ENCODE measurements around the gene B3GALT4.

The B3GALT4 gene

GRCh38 chr6:33317669-33318425 lies 40.9 kb downstream of the B3GALT4 start, which contains the start of gene ZBTB22 (continued):
- TF ChIP-seq ZBTB17 (tag by site-specific recombination; IDR thresholded peaks at IDR 0.05) (peak; percentile 93), KLF8 (tag by site-specific recombination; IDR thresholded peaks at IDR 0.05) (peak; percentile 98), ZBTB21 (tag by site-specific recombination; IDR thresholded peaks at IDR 0.05) (peak; percentile 69), ZXDB (tag by site-specific recombination; IDR thresholded peaks at IDR 0.05) (peak; percentile 71), ZNF600 (tag by site-specific recombination; IDR thresholded peaks at IDR 0.05) (0 out of 2 replicates have a peak, but pooled peaks have one; percentile 39), ZNF223 (tag by site-specific recombination; IDR thresholded peaks at IDR 0.05) (peak; percentile 64; the same call in 1 of the 2 replicates), ZNF48 (tag by site-specific recombination; IDR thresholded peaks at IDR 0.05) (no peak), ZNF335 (tag by site-specific recombination; conservative IDR thresholded peaks at IDR 0.05) (peak; percentile 97), ZBTB48 (tag by site-specific recombination; IDR thresholded peaks at IDR 0.05) (no peak), BCL11A (tag by site-specific recombination; IDR thresholded peaks at IDR 0.05; ENCODE audit: low read depth) (peak; percentile 27; the same call in 1 of the 2 replicates), PATZ1 (tag by site-specific recombination; IDR thresholded peaks at IDR 0.05) (peak; percentile 43; the same call in 1 of the 2 replicates), ZNF324 (tag by site-specific recombination; IDR thresholded peaks at IDR 0.05) (peak; percentile 56; the same call in 1 of the 2 replicates), GLIS1 (tag by site-specific recombination; IDR thresholded peaks at IDR 0.05) (peak; percentile 56), IKZF3 (tag by site-specific recombination; IDR thresholded peaks at IDR 0.05) (peak; percentile 67), MYNN (tag by site-specific recombination; IDR thresholded peaks at IDR 0.05; ENCODE audit: borderline replicate concordance) (no peak), ZSCAN16 (tag by site-specific recombination; IDR thresholded peaks at IDR 0.05) (no peak), KLF1 (tag by site-specific recombination; IDR thresholded peaks at IDR 0.05) (peak; percentile 76), ZBTB8A (tag by site-specific recombination; IDR thresholded peaks at IDR 0.05) (peak; percentile 98), YY1 (tag by site-specific recombination; IDR thresholded peaks at IDR 0.05) (peak; percentile 44; the same call in 1 of the 2 replicates), ZNF214 (tag by site-specific recombination; IDR thresholded peaks at IDR 0.05; ENCODE audit: borderline replicate concordance) (no peak), ZNF341 (tag by site-specific recombination; IDR thresholded peaks at IDR 0.05; ENCODE audit: low read depth) (peak; percentile 78), ZNF629 (tag by site-specific recombination; IDR thresholded peaks at IDR 0.05) (peak; percentile 80), KLF9 (tag by site-specific recombination; IDR thresholded peaks at IDR 0.05; ENCODE audit: low read depth) (peak; percentile 52), ZNF280D (tag by site-specific recombination; IDR thresholded peaks at IDR 0.05) (0 out of 2 replicates have a peak, but pooled peaks have one; percentile 58), KLF10 (tag by site-specific recombination; IDR thresholded peaks at IDR 0.05) (peak; percentile 78), ZNF664 (tag by site-specific recombination; IDR thresholded peaks at IDR 0.05) (0 out of 2 replicates have a peak, but pooled peaks have one; percentile 41), ZBTB20 (tag by site-specific recombination; IDR thresholded peaks at IDR 0.05) (peak; percentile 26; the same call in 1 of the 2 replicates), ELK4 (IDR thresholded peaks at IDR 0.05; ENCODE audit: borderline replicate concordance, low read depth, low read length) (no peak), INSM2 (tag by site-specific recombination; IDR thresholded peaks at IDR 0.05) (peak; percentile 27; the same call in 1 of the 2 replicates), SP2 (tag by site-specific recombination; IDR thresholded peaks at IDR 0.05) (peak; percentile 91)
- TF ChIP-seq, protein P1, sequence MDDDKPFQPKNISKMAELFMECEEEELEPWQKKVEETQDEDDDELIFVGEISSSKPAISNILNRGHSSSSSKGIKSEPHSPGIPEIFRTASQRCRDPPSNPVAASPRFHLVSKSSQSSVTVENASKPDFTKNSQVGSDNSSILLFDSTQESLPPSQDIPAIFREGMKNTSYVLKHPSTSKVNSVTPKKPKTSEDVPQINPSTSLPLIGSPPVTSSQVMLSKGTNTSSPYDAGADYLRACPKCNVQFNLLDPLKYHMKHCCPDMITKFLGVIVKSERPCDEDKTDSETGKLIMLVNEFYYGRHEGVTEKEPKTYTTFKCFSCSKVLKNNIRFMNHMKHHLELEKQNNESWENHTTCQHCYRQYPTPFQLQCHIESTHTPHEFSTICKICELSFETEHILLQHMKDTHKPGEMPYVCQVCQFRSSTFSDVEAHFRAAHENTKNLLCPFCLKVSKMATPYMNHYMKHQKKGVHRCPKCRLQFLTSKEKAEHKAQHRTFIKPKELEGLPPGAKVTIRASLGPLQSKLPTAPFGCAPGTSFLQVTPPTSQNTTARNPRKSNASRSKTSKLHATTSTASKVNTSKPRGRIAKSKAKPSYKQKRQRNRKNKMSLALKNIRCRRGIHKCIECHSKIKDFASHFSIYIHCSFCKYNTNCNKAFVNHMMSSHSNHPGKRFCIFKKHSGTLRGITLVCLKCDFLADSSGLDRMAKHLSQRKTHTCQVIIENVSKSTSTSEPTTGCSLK (tag by site-specific recombination; IDR thresholded peaks at IDR 0.05), result no peak
